GM13977 (cell line): ENCODE data around the gene P2RY14.
A peak's percentile ranks its signal among the peaks of the same experiment; 100 is the strongest.

Source experiments
- DNase-seq: peaks from one replicate; pipeline ENCODE4 v3.0.0; 2012; ENCODE audit warnings: low spot score
- CTCF ChIP-seq: IDR thresholded peaks from 2 replicates; pipeline ENCODE4 v1.5.1; 2012; ENCODE audit warnings: mild to moderate bottlenecking, control low read depth; ENCODE audit not compliant: insufficient read depth; ENCODE audit errors: extremely low read depth, missing control alignments
- in situ Hi-C: fragments of 300-500 bp; cut with MboI; formaldehyde crosslinking; loops from one replicate; pipeline ENCODE4 v1.12.0; 2022; ENCODE audit warnings: low sequenced_read_pairs, low pct_unique_long_range_greater_than_20kb, mixed read lengths, inconsistent platforms; ENCODE audit not compliant: unreplicated experiment

Gene P2RY14

DNA sequence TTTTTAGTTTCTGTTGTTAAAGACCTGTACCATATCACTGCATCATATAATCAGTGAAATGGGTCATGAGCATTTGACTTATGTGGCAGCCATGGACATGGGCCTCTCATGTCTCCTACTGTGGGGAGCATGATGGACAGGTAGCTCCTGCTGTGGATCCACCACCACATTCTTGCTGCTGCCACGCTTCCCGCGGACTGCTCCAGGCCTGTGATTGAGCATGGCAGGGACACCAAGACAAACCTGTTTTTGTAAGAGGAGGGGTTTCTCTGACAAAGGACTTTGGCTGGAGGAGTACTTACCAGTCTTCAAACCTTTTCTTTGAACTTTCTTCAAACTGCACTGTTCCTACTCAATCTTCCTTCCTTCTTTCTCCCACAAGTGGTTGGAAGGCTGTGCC is 17.9 kb upstream of the P2RY14 start:
- no peak for TF ChIP-seq CTCF
- DNase-seq: no peak
- in situ Hi-C loops: no loop called here

- TF ChIP-seq CTCF: no peak
- in situ Hi-C loops: no loop called here
- DNase-seq: no peak
These were observed 14.8 kb upstream of the P2RY14 start for GRCh38 chr3:151293127-151293526.

GRCh38 chr3:151290673-151291072 is 12.3 kb upstream of the P2RY14 start:
- TF ChIP-seq CTCF: peak; percentile 36
- DNase-seq: peak; percentile 8
- in situ Hi-C loops: no loop called here

DNA sequence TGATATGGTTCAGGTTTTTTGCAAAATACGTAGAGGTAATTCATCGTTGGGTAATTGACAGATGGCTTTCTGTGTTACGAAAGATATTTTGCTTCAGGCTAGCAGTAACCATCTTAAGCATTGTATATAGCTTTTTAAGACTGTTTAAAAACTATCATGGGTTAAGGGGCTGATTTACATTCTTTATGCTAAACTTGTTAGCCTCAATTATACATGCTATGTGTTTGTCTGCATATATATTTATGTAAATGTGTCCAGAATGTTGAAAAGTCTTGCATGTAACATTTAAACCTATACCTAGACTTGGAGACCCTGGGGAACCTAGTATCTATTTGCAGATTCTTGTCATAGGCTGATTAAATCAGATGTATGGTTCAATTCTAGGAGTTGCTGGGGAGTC is 11.1 kb upstream of the P2RY14 start:
- DNase-seq: no peak
- in situ Hi-C loops: no loop called here
- no peak for TF ChIP-seq CTCF

GRCh38 chr3:151285940-151286339 is 7.6 kb upstream of the P2RY14 start:
- TF ChIP-seq CTCF: no peak
- no peak for DNase-seq
- in situ Hi-C loops: no loop called here

DNA sequence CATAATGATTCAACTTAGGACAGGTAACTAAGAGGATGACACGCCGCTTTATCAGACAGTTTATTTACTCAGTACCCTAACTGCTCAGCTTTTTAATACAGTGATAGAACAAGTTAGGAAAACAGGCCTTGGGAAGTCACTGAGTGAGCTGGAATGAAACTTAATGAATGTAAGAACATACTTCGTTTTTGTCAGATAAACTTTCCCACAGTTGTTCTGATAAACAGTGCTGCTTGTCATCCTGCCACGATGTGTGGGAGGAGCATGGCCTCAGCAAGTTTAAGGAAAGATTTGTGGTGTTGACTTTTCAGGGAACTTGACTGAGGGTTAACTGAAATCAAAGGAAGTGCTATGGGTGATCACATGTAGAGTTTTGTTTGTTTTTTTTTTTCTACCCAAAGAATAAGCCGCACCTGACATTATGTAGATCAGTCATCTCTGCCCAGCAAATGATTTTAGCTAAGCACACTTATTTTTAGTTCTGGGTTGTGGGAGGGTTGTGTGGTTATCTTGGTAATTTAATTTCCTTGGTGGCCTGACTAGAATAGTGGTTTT is 5.6 kb upstream of the P2RY14 start:
- TF ChIP-seq CTCF: no peak
- no peak for DNase-seq
- in situ Hi-C loops: no loop called here

- in situ Hi-C loops: no loop called here
- no peak for TF ChIP-seq CTCF
These were observed 5.0 kb upstream of the P2RY14 start for GRCh38 chr3:151283387-151283786.

More at GRCh38 chr3:151283387-151283786, 5.0 kb upstream of the P2RY14 start:
- no peak for DNase-seq
